ENCODE data around the gene LINGO3.

LINGO3 gene

GRCh38 chr19:2278459-2279158 lies 29.3 kb downstream of the LINGO3 start:
- DNase-seq, result no peak

GRCh38 chr19:2277138-2277537 lies 30.8 kb downstream of the LINGO3 start:
- DNase-seq, result no peak

GRCh38 chr19:2276429-2276986 lies 31.4 kb downstream of the LINGO3 start:
- no peak for DNase-seq

- no peak for DNase-seq
Observed at GRCh38 chr19:2275588-2276428, 32.1 kb downstream of the LINGO3 start.

- DNase-seq, result no peak
Observed at GRCh38 chr19:2274931-2275535, 32.9 kb downstream of the LINGO3 start.

- no peak for DNase-seq
Observed at GRCh38 chr19:2274185-2274711, 33.7 kb downstream of the LINGO3 start.

GRCh38 chr19:2273356-2274184 lies 34.4 kb downstream of the LINGO3 start:
- DNase-seq, result peak; percentile 27

GRCh38 chr19:2271234-2272103 lies 36.5 kb downstream of the LINGO3 start:
- peak; percentile 68 for DNase-seq

- DNase-seq, result peak; percentile 75
Observed at GRCh38 chr19:2270423-2271233, 37.3 kb downstream of the LINGO3 start.

- no peak for DNase-seq
Observed at GRCh38 chr19:2270157-2270422, 37.9 kb downstream of the LINGO3 start.

GRCh38 chr19:2269244-2270156 lies 38.5 kb downstream of the LINGO3 start:
- peak; percentile 90 for DNase-seq

- no peak for DNase-seq
Observed at GRCh38 chr19:2268861-2269243, 39.1 kb downstream of the LINGO3 start.

GRCh38 chr19:2268480-2268830 lies 39.5 kb downstream of the LINGO3 start:
- DNase-seq, result no peak

- peak; percentile 76 for DNase-seq
Observed at GRCh38 chr19:2266183-2266993, 41.6 kb downstream of the LINGO3 start.

- DNase-seq, result no peak
Observed at GRCh38 chr19:2261438-2262172, 46.3 kb downstream of the LINGO3 start.

- DNase-seq, result no peak
Observed at GRCh38 chr19:2260341-2260805, 47.6 kb downstream of the LINGO3 start.

- no peak for DNase-seq
Observed at GRCh38 chr19:2259336-2259735, 48.6 kb downstream of the LINGO3 start.

Measured in NCI-H226 (cell line).